Activated CD8-positive, alpha-beta memory T cell treated with anti-CD3 and anti-CD28 coated beads, Interleukin-2, amount 10 ng/mL, durations not matched to agents 7 days and 5 days (primary cell): ENCODE results near the gene HIC1. TPM values are rescaled to one million over a fixed set of nuclear protein-coding genes. Genes with fewer than 3 reads are reported as not detected.

ENCODE experiments used
- ATAC-seq: fragments of 150-1000 bp; cut with Tn5 transposase; one replicate; pipeline ENCODE4 v1.10.0; 2021; ENCODE audit warnings: moderate library complexity
- CTCF ChIA-PET: fragments of 350-600 bp; sonication (Branson Sonifier 250); formaldehyde crosslinking; loops from one replicate; lab custom pipeline; 2021; ENCODE audit warnings: antibody characterized with exemption; lab: Charles Lee
- DNase-seq: peaks from one replicate; pipeline ENCODE4 v3.0.0-alpha.2; 2020
- H3K27ac Mint-ChIP-seq: one replicate; pipeline ENCODE4 v1.8.0; 2021; ENCODE audit warnings: mild to moderate bottlenecking, mixed read lengths
- H3K27me3 Mint-ChIP-seq: one replicate; pipeline ENCODE4 v1.8.0; 2021; ENCODE audit warnings: mixed read lengths
- H3K36me3 Mint-ChIP-seq: one replicate; pipeline ENCODE4 v1.8.0; 2021; ENCODE audit warnings: mild to moderate bottlenecking, mixed read lengths
- H3K4me1 Mint-ChIP-seq: one replicate; pipeline ENCODE4 v1.8.0; 2021; ENCODE audit warnings: mixed read lengths
- H3K4me3 Mint-ChIP-seq: one replicate; pipeline ENCODE4 v1.8.0; 2021; ENCODE audit warnings: mild to moderate bottlenecking, moderate library complexity, mixed read lengths
- H3K9me3 Mint-ChIP-seq: one replicate; pipeline ENCODE4 v1.8.0; 2022; ENCODE audit warnings: low read depth, mixed read lengths
- total RNA-seq, 2 experiments: library from RNA; stranded (reverse); gene quantifications; one replicate each; pipeline ENCODE4 v1.2.3, GENCODE V29; 2021

Gene HIC1
- total RNA-seq, 2 experiments from 2014 or later, result 88.5 to 122 TPM

DNA sequence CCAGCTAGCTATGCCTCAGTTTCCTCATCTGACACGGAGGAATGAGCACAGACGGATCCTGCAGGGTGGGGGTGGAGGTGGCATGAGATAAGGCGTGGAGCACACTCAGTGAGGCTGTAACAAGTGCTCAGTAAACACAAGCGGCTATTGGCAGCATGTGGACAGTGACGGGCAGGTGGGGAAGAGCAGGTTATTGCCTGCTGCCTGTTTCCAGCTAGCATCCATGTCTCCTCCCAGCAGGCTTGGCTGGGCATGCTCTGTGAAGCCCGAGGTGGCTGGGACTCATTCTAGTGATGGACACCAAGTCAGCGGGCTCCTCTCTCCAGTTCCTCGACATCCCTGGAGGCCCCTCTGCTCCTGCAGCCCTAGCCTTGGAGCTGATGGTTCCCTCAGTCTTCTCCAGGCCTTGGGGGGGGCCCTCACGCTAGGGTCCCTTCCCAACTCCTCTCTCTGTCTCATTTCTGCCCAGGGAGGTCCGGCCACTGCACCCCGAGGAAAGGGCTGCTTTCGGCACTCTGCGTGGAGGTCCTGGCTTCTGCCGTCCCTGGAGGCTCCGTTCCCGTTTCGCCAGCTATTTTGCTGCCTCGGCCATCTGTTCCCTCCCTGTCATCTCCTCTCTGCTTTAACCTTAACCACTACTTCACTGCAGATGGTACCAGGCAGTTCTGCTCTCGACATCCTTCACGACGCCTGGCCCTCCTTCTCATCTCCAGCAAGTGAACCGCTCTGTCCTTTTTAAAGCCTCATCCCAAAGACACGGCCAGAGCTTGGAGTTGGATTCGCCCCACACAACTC lies 36.0 kb upstream of the HIC1 start:
- no peak overlapping the region for H3K27ac Mint-ChIP-seq
- H3K27me3 Mint-ChIP-seq, result peaks cover 37% of the 10 kb centered on the region
- H3K4me3 Mint-ChIP-seq, result no peak overlapping the region
- CTCF ChIA-PET, result no interaction called here
- DNase-seq (no peak), ATAC-seq (no peak)
- H3K4me1 Mint-ChIP-seq, result peaks cover 5% of the 10 kb centered on the region
- no peaks in the 10 kb centered on the region for H3K9me3 Mint-ChIP-seq
- H3K36me3 Mint-ChIP-seq, result no peaks in the 10 kb centered on the region

DNA sequence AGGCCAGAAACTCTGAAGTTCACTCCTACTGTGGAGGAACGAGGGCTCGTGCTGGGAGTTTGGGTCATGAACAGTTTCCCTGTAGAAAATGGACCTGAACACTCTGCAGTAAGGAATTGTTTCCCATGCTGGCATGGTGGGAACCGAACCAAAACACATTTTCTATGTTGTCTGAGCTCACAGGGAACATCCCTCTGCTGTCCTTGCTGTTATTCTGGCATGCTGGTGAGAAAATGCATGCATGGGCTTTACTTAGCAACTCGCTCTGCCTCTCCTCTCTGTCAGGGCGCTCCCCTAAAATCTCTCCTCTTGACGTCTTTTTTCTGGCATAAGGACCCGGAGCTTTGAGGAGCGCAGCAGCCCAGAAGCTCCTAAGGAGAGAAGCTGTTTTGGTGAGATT lies 35.2 kb upstream of the HIC1 start:
- Mint-ChIP-seq H3K27ac (no peak overlapping the region), H3K9me3 (no peaks in the 10 kb centered on the region), H3K4me3 (no peak overlapping the region), H3K4me1 (peaks cover 7% of the 10 kb centered on the region), H3K36me3 (no peaks in the 10 kb centered on the region), H3K27me3 (peaks cover 39% of the 10 kb centered on the region)
- ATAC-seq, result no peak
- CTCF ChIA-PET, result interaction anchor here (1.6 kb wide), 1 partner anchor 111 kb away, joined by 5 read pairs; no protein-coding TSS in a partner anchor
- DNase-seq, result no peak

DNA sequence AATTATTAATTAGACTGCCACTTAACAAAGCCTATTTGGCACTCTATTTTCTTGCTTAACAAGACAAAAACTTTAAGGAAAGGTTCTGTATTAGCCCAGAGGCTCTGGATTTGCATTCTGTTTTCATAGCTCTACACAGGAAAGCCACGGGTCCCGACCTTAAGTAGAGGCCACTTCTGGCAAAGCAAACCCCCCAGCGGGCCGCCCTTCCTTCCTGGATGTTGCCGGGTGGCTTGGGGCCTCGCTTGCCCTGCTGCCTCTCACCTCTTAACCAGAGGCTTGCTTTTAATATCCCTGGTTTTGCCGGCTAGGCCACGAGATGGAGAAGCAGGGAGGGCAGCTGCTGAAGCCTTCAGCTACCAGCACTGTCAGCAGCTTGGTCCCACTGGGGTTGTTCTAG lies 34.2 kb upstream of the HIC1 start:
- Mint-ChIP-seq H3K4me1 (peaks cover 11% of the 10 kb centered on the region), H3K36me3 (no peaks in the 10 kb centered on the region), H3K9me3 (no peaks in the 10 kb centered on the region), H3K4me3 (no peak overlapping the region), H3K27ac (no peak overlapping the region), H3K27me3 (peaks cover 44% of the 10 kb centered on the region)
- CTCF ChIA-PET, result interaction anchor here (1.6 kb wide), 1 partner anchor 112 kb away, joined by 5 read pairs; no protein-coding TSS in a partner anchor
- DNase-seq (no peak), ATAC-seq (no peak)

GRCh38 chr17:2022647-2023240 lies 32.2 kb upstream of the HIC1 start:
- ATAC-seq (no peak), DNase-seq (no peak)
- Mint-ChIP-seq H3K27ac (no peak overlapping the region), H3K27me3 (peaks cover 62% of the 10 kb centered on the region), H3K9me3 (no peaks in the 10 kb centered on the region), H3K4me3 (no peak overlapping the region), H3K36me3 (no peaks in the 10 kb centered on the region), H3K4me1 (peaks cover 15% of the 10 kb centered on the region)
- CTCF ChIA-PET, result no interaction called here

DNA sequence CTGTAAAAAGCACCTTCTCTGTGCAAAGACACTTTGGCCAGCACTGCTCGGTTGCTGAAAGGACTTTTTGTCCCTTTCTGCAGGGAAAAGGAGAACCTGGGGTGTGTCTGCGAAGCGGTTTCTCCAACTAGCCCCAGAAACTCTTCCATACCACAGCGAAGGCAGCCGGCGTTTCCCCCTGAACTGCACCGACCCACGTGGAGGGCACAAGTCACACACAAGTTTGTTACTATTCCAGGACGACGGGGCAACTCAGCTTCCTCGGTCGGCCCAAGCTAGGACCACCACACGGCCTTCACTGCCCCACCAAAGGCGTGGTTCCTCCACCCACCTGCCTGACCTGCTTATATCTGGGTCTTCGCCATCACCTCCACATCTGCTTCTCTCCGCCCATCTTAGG lies 31.6 kb upstream of the HIC1 start:
- Mint-ChIP-seq H3K27me3 (peaks cover 66% of the 10 kb centered on the region), H3K36me3 (no peaks in the 10 kb centered on the region), H3K27ac (no peak overlapping the region), H3K9me3 (no peaks in the 10 kb centered on the region), H3K4me1 (peaks cover 15% of the 10 kb centered on the region), H3K4me3 (no peak overlapping the region)
- CTCF ChIA-PET, result interaction anchor here (3.4 kb wide), 1 partner anchor 113 kb away, joined by 27 read pairs; no protein-coding TSS in a partner anchor
- no peak for ATAC-seq
- DNase-seq, result no peak

GRCh38 chr17:2023692-2024571 lies 31.0 kb upstream of the HIC1 start:
- DNase-seq, result no peak
- no peak for ATAC-seq
- no peaks in the 10 kb centered on the region for H3K36me3 Mint-ChIP-seq
- CTCF ChIA-PET, result interaction anchor here (1.1 to 3.4 kb wide), 4 partner anchors 18 to 375 kb away, joined by 3 to 27 read pairs (median 4); partner anchors contain the start of gene OVCA2
- peaks cover 70% of the 10 kb centered on the region for H3K27me3 Mint-ChIP-seq
- H3K4me3 Mint-ChIP-seq, result peak overlapping the region; percentile 24
- peaks cover 14% of the 10 kb centered on the region for H3K4me1 Mint-ChIP-seq
- H3K9me3 Mint-ChIP-seq, result no peaks in the 10 kb centered on the region
- no peak overlapping the region for H3K27ac Mint-ChIP-seq

DNA sequence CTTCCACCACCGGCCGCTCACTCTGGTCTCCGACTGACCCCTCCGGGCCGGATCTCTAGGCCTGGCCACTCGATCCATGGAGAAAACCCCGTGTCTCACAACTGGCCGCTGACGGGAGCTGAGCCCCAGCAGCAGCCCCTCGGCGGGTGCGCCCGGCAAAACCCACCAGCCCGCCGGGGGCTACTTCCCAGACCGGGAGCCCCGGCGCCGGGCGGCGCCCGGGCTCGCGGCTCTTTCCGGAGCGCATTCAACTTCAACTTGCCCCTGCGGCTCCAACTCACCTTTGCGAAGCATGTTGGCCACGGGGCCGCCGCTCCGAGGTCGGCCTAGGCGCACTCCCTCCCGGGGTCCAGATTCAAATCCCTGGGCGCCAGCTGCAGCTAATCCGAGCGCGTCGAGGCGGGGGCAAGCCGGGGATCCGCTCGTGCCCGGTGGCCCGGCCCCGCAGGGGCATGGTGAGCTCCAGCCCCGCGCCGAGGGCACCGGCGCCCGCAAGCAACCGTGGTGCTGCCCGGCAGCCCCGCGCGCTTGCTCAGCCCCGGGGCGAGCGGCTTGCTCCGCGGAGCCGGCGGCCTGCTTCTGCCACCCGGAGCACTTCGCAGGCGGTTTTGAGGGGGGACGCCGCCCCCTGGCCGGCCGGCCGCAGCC lies 30.2 kb upstream of the HIC1 start:
- no peaks in the 10 kb centered on the region for H3K9me3 Mint-ChIP-seq
- CTCF ChIA-PET, result interaction anchor here (1.1 to 3.4 kb wide), 9 partner anchors 11 to 376 kb away, joined by 3 to 27 read pairs (median 4); partner anchors contain the start of genes HIC1 and OVCA2
- no peaks in the 10 kb centered on the region for H3K36me3 Mint-ChIP-seq
- peaks cover 66% of the 10 kb centered on the region for H3K27me3 Mint-ChIP-seq
- peaks cover 14% of the 10 kb centered on the region for H3K4me1 Mint-ChIP-seq
- no peak for DNase-seq
- no peak overlapping the region for H3K4me3 Mint-ChIP-seq
- H3K27ac Mint-ChIP-seq, result no peak overlapping the region
- ATAC-seq, result peak; percentile 7

DNA sequence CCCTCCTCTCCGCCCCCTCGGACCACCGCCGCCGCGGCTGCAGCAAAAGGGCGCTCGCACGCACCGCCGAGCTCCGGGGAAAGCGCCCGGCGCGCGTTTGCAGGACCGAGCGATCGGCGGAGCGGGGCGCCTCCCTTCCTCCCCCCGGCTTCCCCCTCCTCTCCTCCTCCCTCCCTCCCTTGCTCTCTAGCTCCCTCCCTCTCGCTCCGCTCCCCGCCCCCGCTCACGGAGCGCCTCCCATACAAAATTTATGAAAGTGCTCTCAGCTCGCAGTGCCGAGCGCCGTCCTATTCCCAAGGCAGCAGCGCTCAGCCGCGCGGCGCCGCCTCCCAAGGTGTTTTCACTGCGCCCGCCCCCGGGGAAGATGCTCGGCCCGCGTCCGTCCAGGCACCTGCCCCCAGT lies 29.7 kb upstream of the HIC1 start, which contains the start of gene RTN4RL1:
TSS of gene RTN4RL1 (minus strand) at position 115 of the 402 bp plus-strand sequence. CDS start 469 bp downstream, outside the sequence.
- ATAC-seq (peak; percentile 34), DNase-seq (peak; percentile 77)
- no peak within 1 kb of the TSS for H3K27ac Mint-ChIP-seq
- H3K36me3 Mint-ChIP-seq, result no peaks in the 10 kb centered on the region
- CTCF ChIA-PET, result interaction anchor here (0.6 to 3.4 kb wide), 11 partner anchors 12 to 376 kb away, joined by 3 to 27 read pairs (median 4); partner anchors contain the start of genes HIC1 and OVCA2
- H3K9me3 Mint-ChIP-seq, result no peaks in the 10 kb centered on the region
- H3K4me3 Mint-ChIP-seq, result peak within 1 kb of the TSS; percentile 49
- H3K4me1 Mint-ChIP-seq, result peaks cover 14% of the 10 kb centered on the region
- H3K27me3 Mint-ChIP-seq, result peaks cover 60% of the 10 kb centered on the region

GRCh38 chr17:2025622-2026309 lies 29.1 kb upstream of the HIC1 start:
- ATAC-seq (no peak), DNase-seq (no peak)
- Mint-ChIP-seq H3K27me3 (peaks cover 58% of the 10 kb centered on the region), H3K27ac (no peak overlapping the region), H3K9me3 (no peaks in the 10 kb centered on the region), H3K4me3 (peak overlapping the region; percentile 49), H3K4me1 (peaks cover 17% of the 10 kb centered on the region), H3K36me3 (no peaks in the 10 kb centered on the region)
- CTCF ChIA-PET, result interaction anchor here (0.6 to 3.4 kb wide), 11 partner anchors 13 to 377 kb away, joined by 3 to 27 read pairs (median 4); partner anchors contain the start of genes HIC1 and OVCA2

DNA sequence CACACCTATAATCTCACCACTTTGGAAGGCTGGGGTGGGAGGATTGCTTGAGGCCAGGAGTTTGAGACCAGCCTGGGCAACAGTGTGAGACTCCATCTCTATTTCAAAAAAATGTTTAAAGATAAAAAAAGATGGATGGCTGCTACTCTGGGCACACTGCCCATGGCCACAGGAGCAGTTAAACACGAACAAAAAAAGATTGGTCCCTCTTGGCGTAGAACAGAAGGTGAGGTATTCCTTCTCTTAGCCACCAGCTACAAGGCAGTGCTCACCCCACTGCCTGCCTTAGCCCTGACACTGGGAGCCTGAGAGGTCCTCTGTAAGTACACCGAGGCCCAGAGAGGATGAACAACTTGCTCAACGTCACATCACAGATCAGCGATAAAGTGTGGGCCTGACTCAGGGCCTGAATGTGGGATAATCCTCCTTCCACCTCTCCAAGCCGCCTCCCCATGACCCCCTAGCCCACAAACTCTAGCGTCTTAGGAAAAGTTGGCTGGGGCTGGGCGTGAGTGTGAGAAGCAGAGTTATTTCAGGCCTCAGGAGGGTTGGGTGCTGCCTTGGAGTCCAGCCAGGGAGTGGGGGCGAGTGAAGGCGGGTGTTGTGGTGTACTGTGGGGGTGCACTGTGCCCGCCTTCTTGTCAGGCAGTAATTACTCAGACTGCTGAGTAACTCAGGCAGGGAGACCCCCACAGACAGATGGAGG lies 27.2 kb upstream of the HIC1 start:
- no peak for DNase-seq
- Mint-ChIP-seq H3K36me3 (no peaks in the 10 kb centered on the region), H3K9me3 (no peaks in the 10 kb centered on the region), H3K4me1 (peaks cover 20% of the 10 kb centered on the region), H3K27ac (no peak overlapping the region), H3K27me3 (peaks cover 47% of the 10 kb centered on the region), H3K4me3 (no peak overlapping the region)
- ATAC-seq, result no peak
- CTCF ChIA-PET, result interaction anchor here (1.2 kb wide), 1 partner anchor 13 kb away, joined by 3 read pairs; no protein-coding TSS in a partner anchor

DNA sequence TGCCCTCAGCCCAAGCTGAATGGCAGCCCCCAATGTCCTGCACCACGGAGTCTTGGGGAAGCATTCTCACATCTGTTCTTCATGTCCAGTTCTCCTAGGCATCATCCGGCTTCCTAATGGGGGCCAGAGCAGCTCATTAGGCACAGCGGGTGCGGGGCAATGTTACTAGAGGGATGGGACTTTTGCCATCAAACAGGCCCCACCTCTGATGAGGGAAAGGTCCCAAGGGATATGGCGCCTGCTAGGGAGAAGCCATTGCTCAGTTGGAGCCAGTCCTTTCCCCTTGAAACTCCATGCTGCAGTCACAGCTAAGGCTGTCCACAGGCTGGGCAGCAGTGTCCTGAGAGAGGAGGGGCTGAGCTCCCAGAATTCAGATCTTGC lies 26.7 kb upstream of the HIC1 start:
- Mint-ChIP-seq H3K27me3 (peaks cover 41% of the 10 kb centered on the region), H3K4me3 (no peak overlapping the region), H3K4me1 (peaks cover 23% of the 10 kb centered on the region), H3K36me3 (no peaks in the 10 kb centered on the region), H3K27ac (no peak overlapping the region), H3K9me3 (no peaks in the 10 kb centered on the region)
- CTCF ChIA-PET, result no interaction called here
- ATAC-seq (no peak), DNase-seq (no peak)
